D341Med (cell line): Measurements from ENCODE around the gene SLC25A30.

ENCODE experiments used
- DNase-seq: peaks from one replicate; pipeline ENCODE4 v3.0.0; 2012; ENCODE audit warnings: low spot score

Gene SLC25A30, protein sequence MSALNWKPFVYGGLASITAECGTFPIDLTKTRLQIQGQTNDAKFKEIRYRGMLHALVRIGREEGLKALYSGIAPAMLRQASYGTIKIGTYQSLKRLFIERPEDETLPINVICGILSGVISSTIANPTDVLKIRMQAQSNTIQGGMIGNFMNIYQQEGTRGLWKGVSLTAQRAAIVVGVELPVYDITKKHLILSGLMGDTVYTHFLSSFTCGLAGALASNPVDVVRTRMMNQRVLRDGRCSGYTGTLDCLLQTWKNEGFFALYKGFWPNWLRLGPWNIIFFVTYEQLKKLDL

DNA sequence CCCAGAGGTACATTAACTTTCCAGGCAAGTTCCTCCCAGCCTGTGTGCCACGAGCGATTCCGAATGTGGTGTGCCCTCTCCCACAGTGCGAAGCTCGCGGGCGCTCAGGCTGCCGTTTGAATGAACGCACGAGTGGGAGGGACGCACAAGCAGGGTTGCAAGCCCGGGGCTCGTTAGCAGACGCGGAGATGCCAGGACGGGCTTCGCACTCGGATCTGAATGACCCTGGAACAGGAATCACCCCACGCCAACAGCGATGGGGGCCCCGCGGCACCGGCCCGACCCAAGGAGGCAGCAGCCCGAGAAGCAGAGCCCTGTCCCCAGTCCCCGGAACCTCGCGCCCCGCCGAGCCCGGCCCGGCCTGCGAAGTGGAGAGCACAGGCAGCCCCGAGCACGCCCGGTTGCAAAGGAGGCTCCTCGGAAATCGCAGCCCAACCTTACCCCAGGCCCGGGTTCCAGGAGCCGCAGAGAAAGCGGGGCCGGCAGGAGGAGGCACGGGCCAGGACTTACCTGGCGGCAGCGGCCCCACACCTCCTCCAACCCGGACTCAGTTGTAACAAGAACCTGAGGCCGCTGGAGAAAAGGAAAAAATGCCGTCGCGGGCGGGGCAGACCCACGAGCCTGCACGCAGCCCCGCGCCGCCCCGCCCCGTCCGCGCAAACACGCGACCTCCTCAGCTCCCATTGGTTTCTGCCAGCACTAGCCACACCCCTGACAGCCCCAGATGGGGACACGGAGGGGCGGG, at the start of gene SLC25A30:
SLC25A30 (minus strand) TSS at position 584 of the 745 bp plus-strand sequence. CDS start 6,948 bp downstream, outside the sequence.
- DNase-seq = peak; percentile 93

DNA sequence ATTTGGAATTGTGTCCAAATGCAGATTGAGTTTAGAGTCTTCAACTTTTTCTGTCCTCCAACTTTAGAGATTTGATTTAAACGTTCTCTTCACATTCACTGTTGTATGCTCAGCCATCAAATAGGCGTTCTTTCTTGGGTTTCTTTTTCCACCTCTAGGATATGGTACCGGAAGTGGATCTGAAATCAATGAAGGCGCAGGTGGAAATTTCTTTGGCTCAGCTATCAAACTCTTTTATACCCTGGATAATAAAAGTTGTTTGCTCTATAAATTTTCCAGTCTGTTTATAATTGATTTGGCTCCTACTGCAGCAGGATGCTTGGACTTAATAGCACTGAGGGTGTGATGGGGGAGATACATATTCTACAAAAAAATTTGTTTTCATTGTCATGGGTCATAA, 48.2 kb upstream of the SLC25A30 start:
- no peak for DNase-seq

- peak; percentile 92 for DNase-seq
Observed at GRCh38 chr13:45464687-45465453, 46.7 kb upstream of the SLC25A30 start, which contains the start of gene COG3. Gene COG3, plus strand, starts transcription at chr13:45464939. Its CDS starts 98 bp downstream, at chr13:45465037.

DNA sequence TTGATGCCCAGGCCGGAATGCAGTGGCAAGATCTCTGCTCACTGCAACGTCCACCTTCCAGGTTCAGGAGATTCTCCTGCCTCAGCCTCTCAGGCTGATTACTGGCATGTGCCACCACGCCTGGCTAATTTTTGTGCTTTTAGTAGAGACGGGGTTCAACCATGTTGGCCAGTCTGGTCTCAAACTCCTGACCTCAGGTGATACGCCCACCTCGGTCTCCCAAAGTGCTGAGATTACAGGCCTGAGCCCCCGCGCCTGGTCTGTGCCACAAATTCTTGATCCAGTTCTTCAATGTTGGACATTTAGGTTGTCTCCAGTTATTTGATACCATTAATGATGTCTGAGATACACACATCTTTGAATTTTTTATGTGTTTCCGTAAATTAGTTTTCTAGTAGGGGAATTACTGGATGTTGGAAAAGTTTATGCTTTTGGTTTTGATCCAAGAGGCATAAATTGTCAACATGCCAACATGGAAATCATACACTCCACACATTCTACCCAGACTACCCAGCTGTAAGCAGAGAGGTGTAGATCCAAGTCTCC, 46.0 kb upstream of the SLC25A30 start:
- DNase-seq = no peak

DNA sequence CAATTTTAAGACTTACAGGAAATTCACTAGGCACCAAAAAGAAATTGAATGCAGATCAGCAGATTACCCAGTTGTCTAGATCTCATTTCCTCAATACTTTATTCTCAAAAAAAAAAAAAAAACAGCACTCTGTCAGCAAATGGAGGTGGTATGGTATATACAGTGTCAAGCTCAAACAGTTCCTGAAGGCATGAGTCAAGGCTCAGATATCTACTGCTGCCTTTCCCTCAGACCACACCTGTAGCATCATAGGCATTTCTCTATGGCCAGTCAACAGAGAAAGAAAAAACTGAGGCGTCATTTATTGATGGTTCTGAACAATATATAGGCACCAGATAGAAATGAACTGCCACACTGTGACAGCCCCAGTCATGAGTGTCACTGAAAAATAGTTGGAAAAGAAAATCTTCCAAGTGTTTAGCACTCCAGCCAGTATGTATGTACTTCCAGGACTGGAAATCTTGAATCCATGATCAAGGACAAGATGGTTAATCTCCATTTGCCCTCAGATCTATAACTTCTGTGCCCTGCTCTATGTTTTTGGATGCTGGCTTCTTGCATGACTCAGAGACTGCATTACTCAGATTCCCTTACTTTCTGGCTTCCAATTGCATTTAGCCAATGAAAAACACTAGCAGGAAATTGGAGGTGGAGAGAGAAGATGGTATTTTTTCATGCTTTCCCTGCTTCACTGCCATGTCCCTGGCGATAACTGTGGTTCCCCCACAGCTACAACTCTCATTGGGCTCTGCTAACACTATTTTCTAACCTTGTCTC, 38.2 kb upstream of the SLC25A30 start:
- no peak for DNase-seq

DNA sequence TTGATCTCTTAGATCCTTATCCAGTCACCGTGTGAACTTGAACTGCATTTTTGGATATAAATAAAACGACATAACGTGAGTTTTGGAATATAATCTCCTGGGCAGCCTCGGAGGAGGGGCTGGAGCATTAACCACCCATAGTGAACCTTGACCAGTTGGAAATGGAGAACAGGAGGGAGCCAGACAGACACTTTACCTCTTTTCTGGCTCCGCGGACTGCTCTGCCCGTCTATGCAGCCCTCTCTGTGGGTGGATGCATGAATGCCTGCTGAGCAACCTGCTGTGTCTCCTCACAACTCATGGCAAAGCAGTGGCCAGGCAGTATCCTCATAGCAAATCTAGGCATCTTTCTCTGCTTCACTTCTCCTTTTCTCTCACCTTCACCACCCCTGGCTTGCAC, 36.0 kb upstream of the SLC25A30 start:
- no peak for DNase-seq

GRCh38 chr13:45451282-45451681, 33.1 kb upstream of the SLC25A30 start:
- no peak for DNase-seq

DNA sequence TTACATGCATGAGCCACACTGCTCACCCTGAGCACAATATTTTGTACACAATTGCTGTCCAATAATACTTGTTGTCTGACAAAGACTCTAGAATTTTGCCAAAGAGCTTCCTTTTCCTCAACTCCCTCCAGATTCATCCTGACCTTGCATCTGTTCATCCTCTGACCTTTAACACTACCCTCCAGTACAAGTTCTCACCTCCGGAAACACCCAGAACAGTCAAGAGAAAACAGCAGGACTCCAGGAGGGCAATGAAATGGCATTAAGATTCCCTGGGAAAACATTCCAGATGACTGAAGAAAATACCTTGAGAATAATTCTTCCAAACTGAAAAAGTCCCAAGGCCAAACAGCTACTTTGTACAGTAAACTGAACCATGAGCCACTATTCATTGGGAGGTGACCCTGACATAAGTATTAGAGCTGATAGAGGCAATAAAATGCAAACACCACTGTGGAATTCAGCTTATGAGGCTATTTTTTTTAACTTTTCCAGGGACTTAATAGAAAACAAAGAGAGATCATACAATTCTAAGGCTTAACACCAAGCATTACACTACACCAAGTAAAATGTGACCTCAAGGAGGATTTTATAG, 30.9 kb upstream of the SLC25A30 start:
- no peak for DNase-seq

DNA sequence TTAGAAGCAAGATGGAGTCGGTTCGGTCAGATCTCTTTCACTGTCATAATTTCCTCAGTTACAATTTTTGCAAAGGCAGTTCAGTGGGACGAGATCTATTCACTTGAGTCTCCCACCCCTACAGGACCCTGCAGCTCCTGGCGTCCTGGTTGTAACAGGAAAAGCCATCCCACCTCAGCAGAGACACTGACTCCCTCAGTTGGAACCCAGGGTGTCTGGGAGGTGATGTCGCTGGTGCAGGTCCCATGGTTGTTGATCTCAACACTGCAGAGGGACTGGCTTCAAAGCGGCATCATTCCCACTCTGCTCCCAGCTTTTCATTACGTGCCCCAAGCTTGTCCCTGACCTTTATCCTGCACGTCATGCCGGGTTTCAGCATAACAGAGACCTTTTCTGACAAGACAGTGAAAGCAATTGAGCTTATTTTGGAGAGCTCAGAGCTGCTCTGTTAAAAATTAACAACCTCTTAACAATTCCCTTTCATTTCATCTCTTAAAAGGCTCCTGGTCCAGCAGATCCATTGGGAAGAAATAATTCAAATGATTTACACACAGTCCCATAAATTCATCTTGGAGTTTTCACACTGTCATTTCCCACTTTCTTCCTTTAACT, 29.0 kb upstream of the SLC25A30 start:
- DNase-seq = no peak

GRCh38 chr13:45446181-45446580, 28.0 kb upstream of the SLC25A30 start:
- DNase-seq = no peak

- DNase-seq = no peak
Observed at GRCh38 chr13:45445053-45445452, 26.9 kb upstream of the SLC25A30 start.

DNA sequence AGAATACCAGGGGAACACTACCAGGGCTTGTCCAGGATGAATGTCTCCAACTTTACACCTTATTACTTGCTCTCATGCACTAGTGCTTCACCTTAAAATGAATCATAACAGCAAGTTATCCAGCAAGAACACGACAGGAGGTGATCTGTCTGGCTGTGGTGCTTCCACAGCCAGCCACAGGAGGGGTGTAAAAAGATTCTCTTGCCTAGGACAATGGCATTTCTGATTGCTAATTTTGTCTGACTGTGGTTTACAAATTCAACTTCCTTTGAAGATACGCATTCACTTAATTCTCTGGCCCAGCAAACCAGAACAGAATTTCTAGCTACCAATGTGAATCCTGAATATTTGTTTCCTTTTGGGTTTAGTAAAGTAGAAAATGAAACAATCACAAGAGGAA, 23.5 kb upstream of the SLC25A30 start:
- DNase-seq = no peak

DNA sequence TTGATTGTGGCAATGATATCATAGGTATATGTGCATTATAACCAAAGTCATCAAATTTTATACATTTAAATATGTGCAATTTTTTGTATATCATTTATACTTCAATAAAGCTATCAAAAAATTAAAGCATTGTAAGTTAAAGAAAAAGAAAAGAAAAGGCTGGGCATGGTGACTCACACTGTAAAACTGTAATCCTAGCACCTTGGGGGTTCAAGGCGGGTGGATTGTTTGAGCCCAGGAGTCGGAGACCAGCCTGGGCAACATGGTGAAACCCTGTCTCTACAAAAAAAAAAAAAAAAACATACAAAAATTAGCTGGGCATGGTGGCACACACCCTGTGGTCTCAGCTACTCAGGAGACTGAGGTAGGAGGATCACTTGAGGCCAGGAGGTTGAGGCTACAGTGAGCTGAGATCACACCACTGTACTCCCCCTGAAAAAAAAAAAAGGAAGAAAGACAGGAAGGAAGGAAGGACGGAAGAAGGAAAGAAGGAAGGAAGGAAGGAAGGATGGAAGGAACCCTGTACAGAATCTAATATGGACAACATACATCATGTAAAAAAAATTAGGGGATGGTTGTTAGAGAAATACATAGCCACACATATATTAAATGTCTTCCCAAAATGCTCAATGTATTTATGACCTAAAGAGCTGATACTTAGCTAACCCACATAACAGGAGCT, 21.7 kb upstream of the SLC25A30 start:
- no peak for DNase-seq

DNA sequence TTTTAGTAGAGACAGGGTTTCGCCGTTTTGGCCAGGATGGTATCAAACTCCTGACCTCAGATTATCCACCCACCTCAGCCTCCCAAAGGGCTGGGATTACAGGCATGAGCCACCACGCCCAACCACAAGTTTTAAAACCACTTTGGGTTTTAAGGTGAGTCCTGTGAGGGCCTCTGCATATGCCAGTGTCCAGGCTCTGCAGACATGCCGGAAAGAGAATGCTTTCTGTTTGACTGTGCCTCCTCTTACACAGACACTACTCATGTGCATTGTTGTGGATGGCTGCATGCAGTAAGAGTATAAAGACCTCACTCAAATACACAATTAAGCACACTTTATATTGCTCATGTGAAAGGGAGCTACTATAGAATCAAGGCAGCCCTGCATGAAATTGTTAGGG, 20.8 kb upstream of the SLC25A30 start:
- no peak for DNase-seq

DNA sequence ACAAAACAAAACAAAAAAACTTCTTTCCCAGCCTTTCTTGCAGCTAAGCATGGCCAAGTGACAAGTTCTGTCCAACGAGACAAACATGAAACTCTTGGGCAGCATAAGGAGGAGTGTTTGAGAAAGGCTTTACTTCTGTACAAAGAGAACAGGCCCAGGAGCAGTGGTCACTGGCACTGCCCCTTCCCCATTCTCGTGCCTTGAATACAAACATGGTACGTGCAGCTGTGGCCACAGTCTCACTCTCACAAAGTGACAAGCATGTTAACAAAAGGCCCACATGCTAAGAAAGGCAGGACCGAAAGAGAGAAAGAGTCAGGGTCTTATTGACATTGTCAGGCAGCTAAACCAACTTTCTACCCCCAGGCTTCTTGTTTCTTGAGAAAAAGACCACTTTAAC, 19.8 kb upstream of the SLC25A30 start:
- DNase-seq = no peak

- no peak for DNase-seq
Observed at GRCh38 chr13:45436953-45437352, 18.8 kb upstream of the SLC25A30 start.

- DNase-seq = no peak
Observed at GRCh38 chr13:45436332-45436731, 18.2 kb upstream of the SLC25A30 start.

DNA sequence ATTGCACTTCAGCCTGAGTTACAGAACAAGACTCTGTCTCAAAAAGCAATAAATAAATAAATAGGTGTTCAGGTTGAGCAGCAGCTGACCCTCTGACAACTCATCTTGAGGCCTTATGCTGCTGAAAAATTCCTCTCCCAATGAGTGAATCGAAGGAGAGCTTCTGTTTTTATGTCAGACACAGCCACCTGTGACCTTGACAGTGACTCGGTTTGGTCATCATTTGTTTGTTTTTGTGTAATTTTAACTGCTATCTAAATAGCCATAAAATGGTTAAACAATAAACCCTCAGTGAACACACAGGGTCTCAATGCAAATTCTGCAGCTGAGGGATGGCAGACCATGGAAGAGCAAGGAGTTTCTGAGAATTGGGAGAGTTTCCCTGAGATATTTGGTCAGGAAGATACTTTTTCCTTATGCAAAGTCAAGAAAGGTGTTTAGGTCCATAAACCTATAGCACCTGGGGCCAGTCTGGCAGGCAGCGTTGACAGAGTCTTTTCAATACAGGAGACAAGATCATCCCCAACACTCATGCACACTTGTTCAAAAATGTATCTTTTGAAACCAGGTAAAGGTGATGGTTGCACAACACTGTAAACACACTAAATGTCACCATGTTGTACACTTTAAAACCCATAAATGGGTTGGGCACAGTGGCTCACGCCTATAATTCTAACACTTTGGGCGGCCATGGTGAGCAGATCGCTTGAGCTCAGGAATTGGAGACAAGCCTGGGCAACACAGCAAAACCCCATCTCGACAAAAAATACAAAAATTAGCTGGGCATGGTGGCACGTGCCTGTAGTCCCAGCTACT, 16.6 kb upstream of the SLC25A30 start:
- no peak for DNase-seq

DNA sequence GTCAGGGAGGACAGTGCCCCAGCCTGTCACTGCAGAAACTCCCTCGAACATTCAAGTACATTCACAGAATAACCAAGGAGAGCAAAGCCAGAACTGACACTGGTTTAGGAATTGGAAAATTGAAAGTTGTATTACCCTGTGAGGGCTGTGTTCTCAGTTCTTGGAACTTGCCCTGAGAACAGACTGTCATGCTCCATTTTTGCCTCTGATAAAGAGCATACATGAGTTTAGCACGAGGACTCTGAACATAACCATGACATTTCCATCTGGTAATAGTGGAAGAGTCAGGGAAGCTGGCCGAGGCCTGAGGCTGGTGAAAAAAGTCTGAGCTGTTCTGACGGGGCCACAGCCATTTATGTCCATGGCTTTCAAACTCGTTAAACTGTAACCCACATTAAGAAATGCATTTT, 15.2 kb upstream of the SLC25A30 start:
- DNase-seq = no peak
